ENCODE measurements around the gene ZC3H8. TPM values are rescaled to one million over a fixed set of nuclear protein-coding genes. Genes with fewer than 3 reads are reported as not detected.
"Not testable (repeated sequence)": the region's sequence is repeated elsewhere in the genome, so short reads cannot be mapped to it uniquely, and the experiment has no call there.

The ZC3H8 gene
- total RNA-seq, 1 experiment from 2014 or later = 33.0 TPM

- Histone ChIP-seq H3K9me2 (replicated peaks; ENCODE audit: insufficient read depth, low read length) (no peaks in the 10 kb centered on the region), H4K20me1 (ENCODE audit: insufficient read depth, low read depth, low read length) (no peaks in the 10 kb centered on the region), H3K79me2 (ENCODE audit: low read length) (peaks cover 43% of the 10 kb centered on the region), H2AFZ (ENCODE audit: low read length) (no peak overlapping the region), H3K4me2 (ENCODE audit: low read depth, low read length, poor library complexity, severe bottlenecking) (no peak overlapping the region), H3K4me3 (ENCODE audit: low read length) (no peak overlapping the region), H3K9ac (ENCODE audit: low read length) (no peak overlapping the region), H3K4me1 (ENCODE audit: low read length) (no peaks in the 10 kb centered on the region), H3K36me3 (ENCODE audit: insufficient read depth, low read length) (peaks cover 70% of the 10 kb centered on the region), H3K9me3 (ENCODE audit: low read length) (no peaks in the 10 kb centered on the region), H3K27me3 (ENCODE audit: low read length) (no peaks in the 10 kb centered on the region), H3K27ac (ENCODE audit: low read length) (no peak overlapping the region)
- DNase-seq = no peak
Observed at GRCh38 chr2:112229348-112229747, 25.5 kb downstream of the ZC3H8 start.

- H3K36me3 ChIP-seq (ENCODE audit: insufficient read depth, low read length) = peaks cover 41% of the 10 kb centered on the region
- no peak overlapping the region for H3K4me2 ChIP-seq (ENCODE audit: low read depth, low read length, poor library complexity, severe bottlenecking)
- no peaks in the 10 kb centered on the region for H3K9me2 ChIP-seq (replicated peaks; ENCODE audit: insufficient read depth, low read length)
- H4K20me1 ChIP-seq (ENCODE audit: insufficient read depth, low read depth, low read length) = no peaks in the 10 kb centered on the region
- H3K79me2 ChIP-seq (ENCODE audit: low read length) = peaks cover 8% of the 10 kb centered on the region
- no peak overlapping the region for H3K9ac ChIP-seq (ENCODE audit: low read length)
- DNase-seq = no peak
- H2AFZ ChIP-seq (ENCODE audit: low read length) = no peak overlapping the region
- no peak overlapping the region for H3K27ac ChIP-seq (ENCODE audit: low read length)
- no peak overlapping the region for H3K4me3 ChIP-seq (ENCODE audit: low read length)
- H3K27me3 ChIP-seq (ENCODE audit: low read length) = no peaks in the 10 kb centered on the region
- H3K4me1 ChIP-seq (ENCODE audit: low read length) = no peaks in the 10 kb centered on the region
- H3K9me3 ChIP-seq (ENCODE audit: low read length) = no peaks in the 10 kb centered on the region
Observed at GRCh38 chr2:112220831-112221230, 34.0 kb downstream of the ZC3H8 start.

GRCh38 chr2:112220186-112220585 lies 34.7 kb downstream of the ZC3H8 start:
- Histone ChIP-seq H3K4me3 (ENCODE audit: low read length) (no peak overlapping the region), H3K27ac (ENCODE audit: low read length) (no peak overlapping the region), H3K4me2 (ENCODE audit: low read depth, low read length, poor library complexity, severe bottlenecking) (no peak overlapping the region), H3K9me3 (ENCODE audit: low read length) (no peaks in the 10 kb centered on the region), H4K20me1 (ENCODE audit: insufficient read depth, low read depth, low read length) (no peaks in the 10 kb centered on the region), H3K79me2 (ENCODE audit: low read length) (peaks cover 8% of the 10 kb centered on the region), H2AFZ (ENCODE audit: low read length) (no peak overlapping the region), H3K36me3 (ENCODE audit: insufficient read depth, low read length) (peaks cover 45% of the 10 kb centered on the region), H3K27me3 (ENCODE audit: low read length) (no peaks in the 10 kb centered on the region), H3K4me1 (ENCODE audit: low read length) (no peaks in the 10 kb centered on the region), H3K9ac (ENCODE audit: low read length) (no peak overlapping the region), H3K9me2 (replicated peaks; ENCODE audit: insufficient read depth, low read length) (no peaks in the 10 kb centered on the region)
- DNase-seq = no peak

- peaks cover 39% of the 10 kb centered on the region for H3K36me3 ChIP-seq (ENCODE audit: insufficient read depth, low read length)
- H3K27me3 ChIP-seq (ENCODE audit: low read length) = no peaks in the 10 kb centered on the region
- H3K9me2 ChIP-seq (replicated peaks; ENCODE audit: insufficient read depth, low read length) = no peaks in the 10 kb centered on the region
- no peak overlapping the region for H3K27ac ChIP-seq (ENCODE audit: low read length)
- no peaks in the 10 kb centered on the region for H3K4me1 ChIP-seq (ENCODE audit: low read length)
- H4K20me1 ChIP-seq (ENCODE audit: insufficient read depth, low read depth, low read length) = no peaks in the 10 kb centered on the region
- H2AFZ ChIP-seq (ENCODE audit: low read length) = no peak overlapping the region
- H3K4me3 ChIP-seq (ENCODE audit: low read length) = no peak overlapping the region
- H3K9me3 ChIP-seq (ENCODE audit: low read length) = no peaks in the 10 kb centered on the region
- H3K9ac ChIP-seq (ENCODE audit: low read length) = no peak overlapping the region
- no peak overlapping the region for H3K4me2 ChIP-seq (ENCODE audit: low read depth, low read length, poor library complexity, severe bottlenecking)
- DNase-seq = no peak
- no peaks in the 10 kb centered on the region for H3K79me2 ChIP-seq (ENCODE audit: low read length)
Observed at GRCh38 chr2:112217854-112218253, 37.0 kb downstream of the ZC3H8 start.

- no peak for DNase-seq
Observed at GRCh38 chr2:112216167-112216566, 38.7 kb downstream of the ZC3H8 start.

GRCh38 chr2:112207905-112208304 lies 46.9 kb downstream of the ZC3H8 start:
- not testable (repeated sequence) for H2AFZ ChIP-seq (ENCODE audit: low read length); H3K9ac ChIP-seq (ENCODE audit: low read length); H3K4me2 ChIP-seq (ENCODE audit: low read depth, low read length, poor library complexity, severe bottlenecking); H3K27me3 ChIP-seq (ENCODE audit: low read length); H4K20me1 ChIP-seq (ENCODE audit: insufficient read depth, low read depth, low read length); H3K9me2 ChIP-seq (replicated peaks; ENCODE audit: insufficient read depth, low read length); H3K27ac ChIP-seq (ENCODE audit: low read length); DNase-seq; H3K9me3 ChIP-seq (ENCODE audit: low read length); H3K36me3 ChIP-seq (ENCODE audit: insufficient read depth, low read length); H3K4me3 ChIP-seq (ENCODE audit: low read length); H3K79me2 ChIP-seq (ENCODE audit: low read length); H3K4me1 ChIP-seq (ENCODE audit: low read length)

More at GRCh38 chr2:112216167-112216566, 38.7 kb downstream of the ZC3H8 start:
- Histone ChIP-seq H3K4me2 (ENCODE audit: low read depth, low read length, poor library complexity, severe bottlenecking) (no peak overlapping the region), H3K79me2 (ENCODE audit: low read length) (no peaks in the 10 kb centered on the region), H4K20me1 (ENCODE audit: insufficient read depth, low read depth, low read length) (no peaks in the 10 kb centered on the region), H3K4me3 (ENCODE audit: low read length) (no peak overlapping the region), H3K27me3 (ENCODE audit: low read length) (no peaks in the 10 kb centered on the region), H3K27ac (ENCODE audit: low read length) (no peak overlapping the region), H3K9me2 (replicated peaks; ENCODE audit: insufficient read depth, low read length) (no peaks in the 10 kb centered on the region), H3K9ac (ENCODE audit: low read length) (no peak overlapping the region), H3K4me1 (ENCODE audit: low read length) (no peaks in the 10 kb centered on the region), H3K36me3 (ENCODE audit: insufficient read depth, low read length) (peaks cover 38% of the 10 kb centered on the region), H2AFZ (ENCODE audit: low read length) (no peak overlapping the region), H3K9me3 (ENCODE audit: low read length) (no peaks in the 10 kb centered on the region)

- H3K4me2 ChIP-seq (ENCODE audit: low read depth, low read length, poor library complexity, severe bottlenecking) = no peak overlapping the region
- no peak for DNase-seq
- H3K79me2 ChIP-seq (ENCODE audit: low read length) = no peaks in the 10 kb centered on the region
- H2AFZ ChIP-seq (ENCODE audit: low read length) = no peak overlapping the region
- H3K27ac ChIP-seq (ENCODE audit: low read length) = no peak overlapping the region
- no peak overlapping the region for H3K9ac ChIP-seq (ENCODE audit: low read length)
- peaks cover 5% of the 10 kb centered on the region for H3K9me3 ChIP-seq (ENCODE audit: low read length)
- H3K4me1 ChIP-seq (ENCODE audit: low read length) = no peaks in the 10 kb centered on the region
- no peaks in the 10 kb centered on the region for H3K9me2 ChIP-seq (replicated peaks; ENCODE audit: insufficient read depth, low read length)
- no peaks in the 10 kb centered on the region for H3K27me3 ChIP-seq (ENCODE audit: low read length)
- H3K36me3 ChIP-seq (ENCODE audit: insufficient read depth, low read length) = no peaks in the 10 kb centered on the region
- no peaks in the 10 kb centered on the region for H4K20me1 ChIP-seq (ENCODE audit: insufficient read depth, low read depth, low read length)
- H3K4me3 ChIP-seq (ENCODE audit: low read length) = no peak overlapping the region
Observed at GRCh38 chr2:112204411-112204810, 50.4 kb downstream of the ZC3H8 start.

GRCh38 chr2:112201696-112202430 lies 53.0 kb downstream of the ZC3H8 start:
- no peak overlapping the region for H3K4me2 ChIP-seq (ENCODE audit: low read depth, low read length, poor library complexity, severe bottlenecking)
- H3K9me2 ChIP-seq (replicated peaks; ENCODE audit: insufficient read depth, low read length) = no peaks in the 10 kb centered on the region
- no peak overlapping the region for H2AFZ ChIP-seq (ENCODE audit: low read length)
- H3K27ac ChIP-seq (ENCODE audit: low read length) = no peak overlapping the region
- H3K27me3 ChIP-seq (ENCODE audit: low read length) = no peaks in the 10 kb centered on the region
- no peaks in the 10 kb centered on the region for H3K4me1 ChIP-seq (ENCODE audit: low read length)
- peaks cover 5% of the 10 kb centered on the region for H3K9me3 ChIP-seq (ENCODE audit: low read length)
- no peak overlapping the region for H3K9ac ChIP-seq (ENCODE audit: low read length)
- H3K4me3 ChIP-seq (ENCODE audit: low read length) = no peak overlapping the region
- no peak for DNase-seq
- no peaks in the 10 kb centered on the region for H3K79me2 ChIP-seq (ENCODE audit: low read length)
- no peaks in the 10 kb centered on the region for H3K36me3 ChIP-seq (ENCODE audit: insufficient read depth, low read length)
- no peaks in the 10 kb centered on the region for H4K20me1 ChIP-seq (ENCODE audit: insufficient read depth, low read depth, low read length)
